Measurements from ENCODE around the gene ZNF274. TPM values are rescaled to one million over a fixed set of nuclear protein-coding genes. Genes with fewer than 3 reads are reported as not detected.
A peak's percentile ranks its signal among the peaks of the same experiment; 100 is the strongest.

The ZNF274 gene
- total and polyA plus RNA-seq, 9 of the 15 experiments (the other 6 are each of a cell fraction or from before 2014, with no cell fraction given) = 5.2 to 37.0 (median 28.1) TPM

DNA sequence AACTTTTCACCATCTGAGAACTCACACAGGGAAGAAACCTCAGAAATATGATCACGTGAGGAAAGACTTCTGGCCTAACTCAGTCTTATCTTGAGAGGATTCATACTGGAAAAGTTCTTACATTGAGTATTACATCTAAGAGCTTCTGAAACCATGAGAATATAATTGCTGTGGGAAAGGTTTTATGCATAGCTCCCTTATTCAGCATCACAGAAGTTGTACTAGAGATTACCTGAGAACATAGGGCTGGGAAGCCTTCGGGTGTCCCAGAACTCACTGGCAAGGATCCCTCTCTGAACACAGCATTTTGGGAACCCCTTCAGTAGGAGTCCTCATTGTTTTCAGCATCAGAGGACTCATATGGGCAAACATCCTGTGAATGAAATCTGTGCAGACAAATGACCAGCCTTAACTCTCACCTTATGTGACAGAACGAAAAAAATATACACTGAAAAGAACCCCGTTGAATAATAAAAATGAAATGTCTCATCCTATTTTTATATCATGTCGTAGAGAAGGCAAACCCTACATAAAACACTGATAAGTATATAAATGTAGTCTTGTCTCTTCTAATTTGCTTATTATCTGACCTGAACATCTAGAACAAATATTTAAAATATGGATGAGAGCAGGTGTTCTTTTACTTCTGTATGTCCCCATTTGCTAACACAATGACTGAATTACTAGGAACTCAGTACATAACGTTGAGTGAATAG, 14.2 kb downstream of the ZNF274 start:
- WGBS (ENCODE audit: insufficient coverage, low coverage, missing lambda C conversion rate) = 80% methylated on average over 6 of the region's 6 CpGs
- H3K27me3 ChIP-seq (ENCODE audit: control insufficient read depth in 2 of 2, insufficient read depth in 2 of 2, low read length in 2 of 2) = no peaks in the 10 kb centered on the region
- BruUV-seq (replicated peaks) = no TSS peak
- no peak overlapping the region for H3K4me2 ChIP-seq (ENCODE audit: insufficient read depth, low read length)
- no peak overlapping the region for H3K9ac ChIP-seq (ENCODE audit: insufficient read depth in 1 of 2, low read depth in 2 of 2, low read length in 2 of 2)
- H3K4me3 ChIP-seq = no peak overlapping the region
- H3K9me1 ChIP-seq (ENCODE audit: control insufficient read depth, insufficient read depth, low read length) = no peaks in the 10 kb centered on the region
- H3K36me3 ChIP-seq (ENCODE audit: control insufficient read depth, insufficient read depth, low read length) = peaks cover 72% of the 10 kb centered on the region
- intact Hi-C loops (cut with micrococcal nuclease) = no loop called here
- POLR2A ChIA-PET = interaction anchor here (1.2 kb wide), 1 partner anchor 14 kb away, joined by 3 read pairs; no protein-coding TSS in a partner anchor
- in situ Hi-C loops (cut with MboI) = no loop called here
- no peak overlapping the region for H3K27ac ChIP-seq (ENCODE audit: extremely low read depth, low read depth, low read length)
- H3K9me3 ChIP-seq (replicated peaks; ENCODE audit: control insufficient read depth, insufficient read depth, low read depth, low read length) = peaks cover 76% of the 10 kb centered on the region
- ATAC-seq = no peak
- H3K4me1 ChIP-seq (replicated peaks in 1 of 2; ENCODE audit: control insufficient read depth in 2 of 2, insufficient read depth in 2 of 2, low read length in 2 of 2) = no peaks in the 10 kb centered on the region
- peak; percentile 15 for FAIRE-seq
- no peaks in the 10 kb centered on the region for H3K79me2 ChIP-seq (ENCODE audit: control insufficient read depth, insufficient read depth, low read length)
- no peaks in the 10 kb centered on the region for H4K20me1 ChIP-seq (replicated peaks; ENCODE audit: control insufficient read depth, insufficient read depth, low read length)
- DNase-seq (ENCODE audit: extremely low read depth in 1 of 4, low spot score in 3 of 4) = peak in 1 of 4 experiments; percentile 31
- H2AFZ ChIP-seq (ENCODE audit: low read depth, low read length) = no peak overlapping the region
- CTCF ChIA-PET (ENCODE audit: low intra/inter-chr PET ratio) = no interaction called here
- TF ChIP-seq, protein P1, sequence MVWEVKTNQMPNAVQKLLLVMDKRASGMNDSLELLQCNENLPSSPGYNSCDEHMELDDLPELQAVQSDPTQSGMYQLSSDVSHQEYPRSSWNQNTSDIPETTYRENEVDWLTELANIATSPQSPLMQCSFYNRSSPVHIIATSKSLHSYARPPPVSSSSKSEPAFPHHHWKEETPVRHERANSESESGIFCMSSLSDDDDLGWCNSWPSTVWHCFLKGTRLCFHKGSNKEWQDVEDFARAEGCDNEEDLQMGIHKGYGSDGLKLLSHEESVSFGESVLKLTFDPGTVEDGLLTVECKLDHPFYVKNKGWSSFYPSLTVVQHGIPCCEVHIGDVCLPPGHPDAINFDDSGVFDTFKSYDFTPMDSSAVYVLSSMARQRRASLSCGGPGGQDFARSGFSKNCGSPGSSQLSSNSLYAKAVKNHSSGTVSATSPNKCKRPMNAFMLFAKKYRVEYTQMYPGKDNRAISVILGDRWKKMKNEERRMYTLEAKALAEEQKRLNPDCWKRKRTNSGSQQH (CRISPR knock-in tag; IDR thresholded peaks at IDR 0.05) = no peak
- TF ChIP-seq ZFP1 (CRISPR knock-in tag; IDR thresholded peaks at IDR 0.05) = no peak
- TF ChIP-seq NFE2L1 (tag; IDR thresholded peaks at IDR 0.05; ENCODE audit: borderline replicate concordance, low read depth) = no peak
- TF ChIP-seq TRIM24 (IDR thresholded peaks at IDR 0.05) = peak in 1 of 2 experiments; percentile 93; a peak in 2 of 4 replicates
- no peak for TF ChIP-seq DMBX1 (CRISPR knock-in tag; IDR thresholded peaks at IDR 0.05; ENCODE audit: borderline replicate concordance)
- TF ChIP-seq, protein P2, sequence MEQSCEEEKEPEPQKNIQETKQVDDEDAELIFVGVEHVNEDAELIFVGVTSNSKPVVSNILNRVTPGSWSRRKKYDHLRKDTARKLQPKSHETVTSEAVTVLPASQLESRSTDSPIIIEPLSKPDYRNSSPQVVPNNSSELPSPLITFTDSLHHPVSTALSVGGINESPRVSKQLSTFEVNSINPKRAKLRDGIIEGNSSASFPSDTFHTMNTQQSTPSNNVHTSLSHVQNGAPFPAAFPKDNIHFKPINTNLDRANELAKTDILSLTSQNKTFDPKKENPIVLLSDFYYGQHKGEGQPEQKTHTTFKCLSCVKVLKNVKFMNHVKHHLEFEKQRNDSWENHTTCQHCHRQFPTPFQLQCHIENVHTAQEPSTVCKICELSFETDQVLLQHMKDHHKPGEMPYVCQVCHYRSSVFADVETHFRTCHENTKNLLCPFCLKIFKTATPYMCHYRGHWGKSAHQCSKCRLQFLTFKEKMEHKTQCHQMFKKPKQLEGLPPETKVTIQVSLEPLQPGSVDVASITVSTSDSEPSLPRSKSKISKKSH (CRISPR knock-in tag; IDR thresholded peaks at IDR 0.05) = peak; percentile 83
- TF ChIP-seq ZNF280A (IDR thresholded peaks at IDR 0.05; ENCODE audit: low read depth, partially characterized antibody) = peak; percentile 89
- TF ChIP-seq CBX3 (IDR thresholded peaks at IDR 0.05; ENCODE audit: borderline replicate concordance in 1 of 2, low read length in 2 of 2) = peak; percentile 57 to 90; a peak in 2 of 3 replicates
- no peak for TF ChIP-seq HMBOX1 (IDR thresholded peaks at IDR 0.05)
- TF ChIP-seq ZFX (CRISPR knock-in tag; IDR thresholded peaks at IDR 0.05) = no peak
- TF ChIP-seq BCOR (IDR thresholded peaks at IDR 0.05) = no peak
- no peak for TF ChIP-seq ZNF146 (CRISPR knock-in tag; IDR thresholded peaks at IDR 0.05; ENCODE audit: unreplicated experiment)
- TF ChIP-seq MEIS2 (IDR thresholded peaks at IDR 0.05; ENCODE audit: partially characterized antibody) = no peak
- no peak for TF ChIP-seq ZNF584 (CRISPR knock-in tag; IDR thresholded peaks at IDR 0.05; ENCODE audit: low read depth)
- no peak for TF ChIP-seq GABPB2 (CRISPR knock-in tag; conservative IDR thresholded peaks at IDR 0.05)
- TF ChIP-seq SMARCA5 (IDR thresholded peaks at IDR 0.05) = no peak
- no peak for TF ChIP-seq ZNF436 (CRISPR knock-in tag; IDR thresholded peaks at IDR 0.05)
